HepG2 (cell line): Measurements from ENCODE around the gene MRPL43. TPM values are rescaled to one million over a fixed set of nuclear protein-coding genes. Genes with fewer than 3 reads are reported as not detected.

Experiments
- ATRX ChIP-seq: sonication (generic); formaldehyde crosslinking; IDR thresholded peaks from 2 replicates; pipeline ENCODE4 v1.4.0; 2020; ENCODE audit warnings: missing genetic modification reagents, borderline replicate concordance
- CERS6 ChIP-seq: sonication (generic); formaldehyde crosslinking; IDR thresholded peaks from 2 replicates; pipeline ENCODE4 v1.5.0; 2020; ENCODE audit warnings: missing genetic modification reagents
- JUNB ChIP-seq: sonication (generic); formaldehyde crosslinking; IDR thresholded peaks from 2 replicates; pipeline ENCODE4 v1.8.0; 2022; ENCODE audit warnings: missing genetic modification reagents, mild to moderate bottlenecking, borderline replicate concordance
- KAT7 ChIP-seq: IDR thresholded peaks from 2 replicates; pipeline ENCODE4 v1.6.1; 2018; ENCODE audit warnings: borderline replicate concordance, missing compliant biosample characterization
- KDM4B ChIP-seq: sonication (generic); formaldehyde crosslinking; IDR thresholded peaks from 2 replicates; pipeline ENCODE4 v1.4.0; 2020; ENCODE audit warnings: missing genetic modification reagents
- KLF12 ChIP-seq: sonication (generic); formaldehyde crosslinking; IDR thresholded peaks from 2 replicates; pipeline ENCODE4 v1.4.0; 2020; ENCODE audit warnings: missing genetic modification reagents, borderline replicate concordance
- MEF2D ChIP-seq: sonication (generic); formaldehyde crosslinking; IDR thresholded peaks from 2 replicates; pipeline ENCODE4 v1.5.1; 2020; ENCODE audit warnings: mild to moderate bottlenecking, missing genetic modification reagents
- NCOA5 ChIP-seq: sonication (generic); formaldehyde crosslinking; IDR thresholded peaks from 2 replicates; pipeline ENCODE4 v1.4.0; 2020; ENCODE audit warnings: missing genetic modification reagents
- NR3C1 ChIP-seq: sonication (generic); formaldehyde crosslinking; IDR thresholded peaks from 2 replicates; pipeline ENCODE4 v1.4.0; 2020; ENCODE audit warnings: missing genetic modification reagents
- RBFOX2 ChIP-seq: fragments of 200-400 bp; formaldehyde crosslinking; IDR thresholded peaks from 2 replicates; pipeline ENCODE4 v1.6.1; 2017; ENCODE audit warnings: low read depth, mild to moderate bottlenecking, low read length
- RFXANK ChIP-seq: IDR thresholded peaks from 2 replicates; pipeline ENCODE4 v1.6.1; 2016
- SALL1 ChIP-seq: sonication (generic); formaldehyde crosslinking; IDR thresholded peaks from 2 replicates; pipeline ENCODE4 v1.8.0; 2022; ENCODE audit warnings: mild to moderate bottlenecking, missing genetic modification reagents
- SIN3A ChIP-seq: IDR thresholded peaks from 2 replicates; pipeline ENCODE4 v1.6.1; 2011; ENCODE audit warnings: low read depth, mild to moderate bottlenecking, control low read depth, low read length, borderline replicate concordance
- STAG1 ChIP-seq: sonication (generic); formaldehyde crosslinking; IDR thresholded peaks from 2 replicates; pipeline ENCODE4 v1.4.0; 2020; ENCODE audit warnings: missing genetic modification reagents
- TFDP1 ChIP-seq: IDR thresholded peaks from 2 replicates; pipeline ENCODE4 v1.6.1; 2016; ENCODE audit warnings: missing compliant biosample characterization, missing genetic modification reagents, borderline replicate concordance
- TP53 ChIP-seq: sonication (generic); formaldehyde crosslinking; conservative IDR thresholded peaks from 2 replicates; pipeline ENCODE4 v1.4.0; 2020; ENCODE audit warnings: missing genetic modification reagents
- ZBTB20 ChIP-seq: sonication (generic); formaldehyde crosslinking; IDR thresholded peaks from 2 replicates; pipeline ENCODE4 v1.8.1; 2023; ENCODE audit warnings: missing genetic modification reagents, low read depth, mild to moderate bottlenecking, borderline replicate concordance
- ZBTB7B ChIP-seq: sonication (generic); formaldehyde crosslinking; IDR thresholded peaks from 2 replicates; pipeline ENCODE4 v1.4.0; 2020; ENCODE audit warnings: missing genetic modification reagents
- ZNF558 ChIP-seq: sonication (generic); formaldehyde crosslinking; IDR thresholded peaks from 2 replicates; pipeline ENCODE4 v1.9.0; 2022; ENCODE audit warnings: mild to moderate bottlenecking, missing genetic modification reagents, borderline replicate concordance
- ZNF598 ChIP-seq: sonication (generic); formaldehyde crosslinking; IDR thresholded peaks from 2 replicates; pipeline ENCODE4 v1.5.1; 2020; ENCODE audit warnings: mild to moderate bottlenecking, missing genetic modification reagents, borderline replicate concordance
- ZZZ3 ChIP-seq: sonication (generic); formaldehyde crosslinking; IDR thresholded peaks from 2 replicates; pipeline ENCODE4 v1.4.0; 2020; ENCODE audit warnings: missing genetic modification reagents, mild to moderate bottlenecking, borderline replicate concordance
- polyA plus RNA-seq, 8 experiments: library from polyadenylated mRNA; depleted of rRNA in 3 of 8; stranded (reverse) in 7 of 8; unstranded in 1 of 8; fragments of >200 nt; fragmentation: Illumina TruSeq in 4 of 8; extraction: Trizol in 4 of 8; gene quantifications; 2 replicates each; pipeline versions ENCODE4 v1.2.1 to v1.2.3, GENCODE V29; 2011 to 2016; ENCODE audit warnings: low read depth in 4 of 8, missing spikeins in 1 of 8, mixed read lengths in 1 of 8; ENCODE audit not compliant: insufficient read depth in 1 of 8
- total RNA-seq, 5 experiments: library from RNA; depleted of rRNA; stranded (reverse); fragments of >200 nt; fragmentation: Illumina TruSeq; extraction: Trizol; gene quantifications; 2 replicates each; pipeline ENCODE4 v1.2.3, GENCODE V29; 2016; ENCODE audit warnings: low read depth in 1 of 5
- TF ChIP-seq, protein P1 (sequence below): sonication (generic); formaldehyde crosslinking; IDR thresholded peaks from 2 replicates; pipeline ENCODE4 v1.4.0; 2020; ENCODE audit warnings: mild to moderate bottlenecking, low read depth, missing genetic modification reagents
- TF ChIP-seq, protein P2 (sequence below): sonication (generic); formaldehyde crosslinking; IDR thresholded peaks from 2 replicates; pipeline ENCODE4 v1.5.1; 2020; ENCODE audit warnings: missing genetic modification reagents, mild to moderate bottlenecking, borderline replicate concordance
- TF ChIP-seq, protein P3 (sequence below): sonication (generic); formaldehyde crosslinking; conservative IDR thresholded peaks from 2 replicates; pipeline ENCODE4 v1.4.0; 2020; ENCODE audit warnings: missing genetic modification reagents

The MRPL43 gene
- total and polyA plus RNA-seq, 2 of the 13 experiments (the other 11 are each of a cell fraction or from before 2014, with no cell fraction given), result 71.0 to 73.7 TPM

GRCh38 chr10:100969187-100970075, 17.9 kb downstream of the MRPL43 start, which contains the start of gene SEMA4G (continued):
- TF ChIP-seq TP53 (no peak), CERS6 (CRISPR knock-in tag) (no peak), SIN3A (peak; percentile 42; the same call in 1 of the 2 replicates), SALL1 (peak; percentile 76), ZNF558 (peak; percentile 66; the same call in 1 of the 2 replicates), ZBTB7B (CRISPR knock-in tag) (peak; percentile 93), JUNB (CRISPR knock-in tag) (no peak; the same call in 1 of the 2 replicates), STAG1 (CRISPR knock-in tag) (peak; percentile 43), MEF2D (CRISPR knock-in tag) (no peak), TFDP1 (CRISPR knock-in tag) (no peak), ATRX (CRISPR knock-in tag) (no peak), ZZZ3 (no peak), RBFOX2 (peak; percentile 98), KAT7 (no peak; the same call in 1 of the 2 replicates), KLF12 (peak; percentile 82; the same call in 1 of the 2 replicates), NCOA5 (CRISPR knock-in tag) (no peak), ZNF598 (CRISPR knock-in tag) (no peak), KDM4B (CRISPR knock-in tag) (no peak), RFXANK (CRISPR knock-in tag) (no peak), NR3C1 (CRISPR knock-in tag) (no peak), ZBTB20 (no peak)
- TF ChIP-seq, protein P1, sequence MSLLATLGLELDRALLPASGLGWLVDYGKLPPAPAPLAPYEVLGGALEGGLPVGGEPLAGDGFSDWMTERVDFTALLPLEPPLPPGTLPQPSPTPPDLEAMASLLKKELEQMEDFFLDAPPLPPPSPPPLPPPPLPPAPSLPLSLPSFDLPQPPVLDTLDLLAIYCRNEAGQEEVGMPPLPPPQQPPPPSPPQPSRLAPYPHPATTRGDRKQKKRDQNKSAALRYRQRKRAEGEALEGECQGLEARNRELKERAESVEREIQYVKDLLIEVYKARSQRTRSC, result no peak
- TF ChIP-seq, protein P2, sequence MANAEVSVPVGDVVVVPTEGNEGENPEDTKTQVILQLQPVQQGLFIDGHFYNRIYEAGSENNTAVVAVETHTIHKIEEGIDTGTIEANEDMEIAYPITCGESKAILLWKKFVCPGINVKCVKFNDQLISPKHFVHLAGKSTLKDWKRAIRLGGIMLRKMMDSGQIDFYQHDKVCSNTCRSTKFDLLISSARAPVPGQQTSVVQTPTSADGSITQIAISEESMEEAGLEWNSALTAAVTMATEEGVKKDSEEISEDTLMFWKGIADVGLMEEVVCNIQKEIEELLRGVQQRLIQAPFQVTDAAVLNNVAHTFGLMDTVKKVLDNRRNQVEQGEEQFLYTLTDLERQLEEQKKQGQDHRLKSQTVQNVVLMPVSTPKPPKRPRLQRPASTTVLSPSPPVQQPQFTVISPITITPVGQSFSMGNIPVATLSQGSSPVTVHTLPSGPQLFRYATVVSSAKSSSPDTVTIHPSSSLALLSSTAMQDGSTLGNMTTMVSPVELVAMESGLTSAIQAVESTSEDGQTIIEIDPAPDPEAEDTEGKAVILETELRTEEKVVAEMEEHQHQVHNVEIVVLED (CRISPR knock-in tag), result no peak
- TF ChIP-seq, protein P3, sequence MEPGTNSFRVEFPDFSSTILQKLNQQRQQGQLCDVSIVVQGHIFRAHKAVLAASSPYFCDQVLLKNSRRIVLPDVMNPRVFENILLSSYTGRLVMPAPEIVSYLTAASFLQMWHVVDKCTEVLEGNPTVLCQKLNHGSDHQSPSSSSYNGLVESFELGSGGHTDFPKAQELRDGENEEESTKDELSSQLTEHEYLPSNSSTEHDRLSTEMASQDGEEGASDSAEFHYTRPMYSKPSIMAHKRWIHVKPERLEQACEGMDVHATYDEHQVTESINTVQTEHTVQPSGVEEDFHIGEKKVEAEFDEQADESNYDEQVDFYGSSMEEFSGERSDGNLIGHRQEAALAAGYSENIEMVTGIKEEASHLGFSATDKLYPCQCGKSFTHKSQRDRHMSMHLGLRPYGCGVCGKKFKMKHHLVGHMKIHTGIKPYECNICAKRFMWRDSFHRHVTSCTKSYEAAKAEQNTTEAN (CRISPR knock-in tag), result 0 out of 2 replicates have a peak, but pooled peaks have one; percentile 48
